ENCODE results near the gene FAM3B. TPM values are rescaled to one million over a fixed set of nuclear protein-coding genes. Genes with fewer than 3 reads are reported as not detected.

Gene FAM3B
- total and polyA plus RNA-seq, 4 experiments from 2014 or later = not detected

DNA sequence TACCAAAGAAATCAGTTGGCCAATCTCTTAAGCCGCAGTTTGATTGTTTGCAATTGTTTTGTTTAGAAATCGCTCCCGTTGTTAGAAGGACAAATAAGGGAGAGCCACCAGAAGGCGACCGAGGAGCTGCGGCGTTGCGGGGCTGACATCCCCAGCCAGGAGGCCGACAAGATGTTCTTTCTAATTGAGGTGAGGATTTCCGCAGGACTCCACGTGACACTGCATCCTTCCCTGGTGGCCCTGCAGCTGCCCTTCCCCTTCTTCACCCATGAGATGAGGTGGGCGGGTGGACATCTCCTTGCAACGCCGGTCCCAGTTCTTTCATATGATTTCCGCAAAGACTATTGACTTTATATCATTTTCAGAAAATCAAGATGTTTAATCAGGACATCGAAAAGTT, 82.2 kb downstream of the FAM3B start:
- Histone ChIP-seq H3K9me3 (ENCODE audit: control insufficient read depth in 1 of 2, low read length in 2 of 2) (no peaks in the 10 kb centered on the region), H3K4me3 (ENCODE audit: low read length in 2 of 2) (no peak overlapping the region), H3K27me3 (ENCODE audit: insufficient read depth, low read length) (no peaks in the 10 kb centered on the region), H3K4me1 (ENCODE audit: insufficient read depth, low read length) (no peaks in the 10 kb centered on the region), H3K36me3 (ENCODE audit: insufficient read depth, low read length) (peaks cover 69% of the 10 kb centered on the region), H3K27ac (ENCODE audit: low read depth, low read length) (no peak overlapping the region)
- POLR2A ChIA-PET (ENCODE audit: partially characterized antibody) = no interaction called here
- no peaks in the 10 kb centered on the region for H3K4me1 Mint-ChIP-seq
- intact Hi-C loops (cut with micrococcal nuclease) = no loop called here
- DNase-seq = no peak
- peaks cover 90 to 92% of the 10 kb centered on the region in 2 donors for H3K36me3 Mint-ChIP-seq
- H3K9me3 Mint-ChIP-seq = no peaks in the 10 kb centered on the region
- peak overlapping the region in 1 of 7 donors; percentile 9 for H3K27ac Mint-ChIP-seq
- H3K27me3 Mint-ChIP-seq = no peaks in the 10 kb centered on the region
- CTCF ChIA-PET (ENCODE audit: partially characterized antibody) = no interaction called here
- H3K4me3 Mint-ChIP-seq = no peak overlapping the region

- DNase-seq = no peak
- peaks cover 86 to 88% of the 10 kb centered on the region in 2 donors for H3K36me3 Mint-ChIP-seq
- Histone ChIP-seq H3K4me1 (ENCODE audit: insufficient read depth, low read length) (no peaks in the 10 kb centered on the region), H3K4me3 (ENCODE audit: low read length in 2 of 2) (no peak overlapping the region), H3K9me3 (ENCODE audit: control insufficient read depth in 1 of 2, low read length in 2 of 2) (no peaks in the 10 kb centered on the region), H3K27ac (ENCODE audit: low read depth, low read length) (no peak overlapping the region), H3K27me3 (ENCODE audit: insufficient read depth, low read length) (no peaks in the 10 kb centered on the region), H3K36me3 (ENCODE audit: insufficient read depth, low read length) (peaks cover 72% of the 10 kb centered on the region)
- ChIA-PET POLR2A (ENCODE audit: partially characterized antibody) (no interaction called here), CTCF (ENCODE audit: partially characterized antibody) (no interaction called here)
- intact Hi-C loops (cut with micrococcal nuclease) = no loop called here
- H3K9me3 Mint-ChIP-seq = no peaks in the 10 kb centered on the region
- H3K4me1 Mint-ChIP-seq = no peaks in the 10 kb centered on the region
- no peak overlapping the region for H3K4me3 Mint-ChIP-seq
- H3K27me3 Mint-ChIP-seq = no peaks in the 10 kb centered on the region
- H3K27ac Mint-ChIP-seq = peak overlapping the region in 2 of 7 donors; percentile 9 to 17
These were observed 82.7 kb downstream of the FAM3B start for GRCh38 chr21:41399246-41399800.

- DNase-seq = no peak
- Mint-ChIP-seq H3K4me3 (no peak overlapping the region), H3K27ac (no peak overlapping the region), H3K27me3 (no peaks in the 10 kb centered on the region), H3K36me3 (peaks cover 80 to 82% of the 10 kb centered on the region in 2 donors), H3K4me1 (no peaks in the 10 kb centered on the region), H3K9me3 (no peaks in the 10 kb centered on the region)
- Histone ChIP-seq H3K27ac (ENCODE audit: low read depth, low read length) (no peak overlapping the region), H3K4me1 (ENCODE audit: insufficient read depth, low read length) (no peaks in the 10 kb centered on the region), H3K36me3 (ENCODE audit: insufficient read depth, low read length) (peaks cover 69% of the 10 kb centered on the region), H3K9me3 (ENCODE audit: control insufficient read depth in 1 of 2, low read length in 2 of 2) (no peaks in the 10 kb centered on the region), H3K27me3 (ENCODE audit: insufficient read depth, low read length) (no peaks in the 10 kb centered on the region), H3K4me3 (ENCODE audit: low read length in 2 of 2) (no peak overlapping the region)
- CTCF ChIA-PET (ENCODE audit: partially characterized antibody) = no interaction called here
- intact Hi-C loops (cut with micrococcal nuclease) = no loop called here
- POLR2A ChIA-PET (ENCODE audit: partially characterized antibody) = no interaction called here
These were observed 85.6 kb downstream of the FAM3B start for GRCh38 chr21:41402231-41402630.

DNA sequence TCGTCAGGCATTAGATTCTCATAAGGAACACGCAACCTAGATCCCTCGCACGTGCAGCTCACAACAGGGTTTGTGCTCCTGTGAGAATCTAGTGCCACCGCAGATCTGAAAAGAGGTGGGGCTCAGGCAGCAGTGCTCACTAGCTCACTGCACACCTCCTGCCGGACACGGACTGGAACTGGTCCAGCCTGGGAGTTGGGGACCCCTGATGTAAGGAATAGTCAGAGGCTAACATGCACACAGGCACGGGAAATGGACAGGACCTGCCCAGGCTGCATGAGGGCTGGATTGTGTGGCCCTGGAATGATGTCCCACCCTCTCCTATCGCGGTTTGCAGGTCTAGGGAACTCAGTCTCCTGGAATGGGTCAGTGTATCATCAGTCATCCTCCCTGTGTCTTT, 86.2 kb downstream of the FAM3B start:
- Histone ChIP-seq H3K4me1 (ENCODE audit: insufficient read depth, low read length) (no peaks in the 10 kb centered on the region), H3K36me3 (ENCODE audit: insufficient read depth, low read length) (peaks cover 70% of the 10 kb centered on the region), H3K27ac (ENCODE audit: low read depth, low read length) (no peak overlapping the region), H3K9me3 (ENCODE audit: control insufficient read depth in 1 of 2, low read length in 2 of 2) (no peaks in the 10 kb centered on the region), H3K4me3 (ENCODE audit: low read length in 2 of 2) (no peak overlapping the region), H3K27me3 (ENCODE audit: insufficient read depth, low read length) (no peaks in the 10 kb centered on the region)
- POLR2A ChIA-PET (ENCODE audit: partially characterized antibody) = no interaction called here
- no peaks in the 10 kb centered on the region for H3K9me3 Mint-ChIP-seq
- peaks cover 80 to 82% of the 10 kb centered on the region in 2 donors for H3K36me3 Mint-ChIP-seq
- no peak for DNase-seq
- H3K4me3 Mint-ChIP-seq = no peak overlapping the region
- intact Hi-C loops (cut with micrococcal nuclease) = no loop called here
- peak overlapping the region in 2 of 7 donors; percentile 64 to 77 for H3K27ac Mint-ChIP-seq
- no peaks in the 10 kb centered on the region for H3K27me3 Mint-ChIP-seq
- H3K4me1 Mint-ChIP-seq = no peaks in the 10 kb centered on the region
- CTCF ChIA-PET (ENCODE audit: partially characterized antibody) = no interaction called here

DNA sequence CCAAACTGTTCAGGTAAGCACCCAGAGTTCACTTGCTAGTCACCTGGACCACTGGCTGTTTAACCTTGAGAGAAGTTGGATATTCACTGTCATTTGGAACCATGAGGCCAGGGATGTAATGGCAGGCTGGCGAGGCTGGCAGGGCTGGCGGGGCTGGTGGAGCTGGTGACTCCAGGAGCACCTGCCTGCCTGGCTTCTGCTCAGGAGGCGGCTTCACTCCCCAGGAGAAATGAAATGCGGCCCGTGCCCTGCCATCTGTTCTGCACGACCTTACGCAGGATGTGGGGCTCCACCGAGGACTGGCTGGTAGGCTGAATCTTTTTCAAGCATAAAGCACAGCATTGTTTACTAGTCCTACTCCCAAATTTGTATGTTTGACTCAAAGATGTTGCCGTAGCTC, 86.7 kb downstream of the FAM3B start:
- H3K4me1 Mint-ChIP-seq = no peaks in the 10 kb centered on the region
- no peak overlapping the region for H3K4me3 Mint-ChIP-seq
- no peaks in the 10 kb centered on the region for H3K27me3 Mint-ChIP-seq
- ChIA-PET CTCF (ENCODE audit: partially characterized antibody) (no interaction called here), POLR2A (ENCODE audit: partially characterized antibody) (no interaction called here)
- intact Hi-C loops (cut with micrococcal nuclease) = no loop called here
- no peaks in the 10 kb centered on the region for H3K27me3 ChIP-seq (ENCODE audit: insufficient read depth, low read length)
- peaks cover 74% of the 10 kb centered on the region for H3K36me3 ChIP-seq (ENCODE audit: insufficient read depth, low read length)
- H3K27ac ChIP-seq (ENCODE audit: low read depth, low read length) = no peak overlapping the region
- DNase-seq = no peak
- H3K9me3 Mint-ChIP-seq = no peaks in the 10 kb centered on the region
- H3K27ac Mint-ChIP-seq = no peak overlapping the region
- H3K4me1 ChIP-seq (ENCODE audit: insufficient read depth, low read length) = no peaks in the 10 kb centered on the region
- no peak overlapping the region for H3K4me3 ChIP-seq (ENCODE audit: low read length in 2 of 2)
- H3K36me3 Mint-ChIP-seq = peaks cover 82% of the 10 kb centered on the region in 2 donors
- H3K9me3 ChIP-seq (ENCODE audit: control insufficient read depth in 1 of 2, low read length in 2 of 2) = no peaks in the 10 kb centered on the region

DNA sequence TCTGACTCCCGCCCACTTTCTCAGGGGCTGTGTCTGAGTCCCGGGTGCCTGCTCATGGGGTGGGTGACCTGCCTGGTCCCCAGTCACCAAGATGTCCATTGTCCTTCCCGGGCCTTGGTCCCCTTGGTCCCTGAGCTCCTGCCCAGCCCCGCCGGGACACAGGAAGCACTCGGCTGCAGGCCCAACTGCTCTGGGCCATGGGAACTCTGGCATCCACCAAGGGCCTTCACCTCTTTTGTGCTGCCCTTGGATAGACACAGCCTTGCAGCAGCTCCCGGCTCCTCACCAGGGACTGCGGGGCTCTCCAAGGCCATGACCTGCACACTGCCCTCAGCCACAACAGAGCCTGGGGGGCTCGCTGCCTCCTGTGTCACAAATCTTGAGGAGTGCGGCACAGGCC, 87.4 kb downstream of the FAM3B start:
- Mint-ChIP-seq H3K27ac (no peak overlapping the region), H3K4me3 (no peak overlapping the region), H3K9me3 (no peaks in the 10 kb centered on the region), H3K4me1 (no peaks in the 10 kb centered on the region), H3K27me3 (no peaks in the 10 kb centered on the region), H3K36me3 (peaks cover 82 to 84% of the 10 kb centered on the region in 2 donors)
- Histone ChIP-seq H3K4me3 (ENCODE audit: low read length in 2 of 2) (no peak overlapping the region), H3K9me3 (ENCODE audit: control insufficient read depth in 1 of 2, low read length in 2 of 2) (no peaks in the 10 kb centered on the region), H3K27ac (ENCODE audit: low read depth, low read length) (no peak overlapping the region), H3K36me3 (ENCODE audit: insufficient read depth, low read length) (peaks cover 74% of the 10 kb centered on the region), H3K27me3 (ENCODE audit: insufficient read depth, low read length) (no peaks in the 10 kb centered on the region), H3K4me1 (ENCODE audit: insufficient read depth, low read length) (no peaks in the 10 kb centered on the region)
- ChIA-PET CTCF (ENCODE audit: partially characterized antibody) (no interaction called here), POLR2A (ENCODE audit: partially characterized antibody) (no interaction called here)
- intact Hi-C loops (cut with micrococcal nuclease) = no loop called here
- no peak for DNase-seq

GRCh38 chr21:41405321-41405720, 88.7 kb downstream of the FAM3B start:
- Histone ChIP-seq H3K27me3 (ENCODE audit: insufficient read depth, low read length) (no peaks in the 10 kb centered on the region), H3K36me3 (ENCODE audit: insufficient read depth, low read length) (peaks cover 65% of the 10 kb centered on the region), H3K9me3 (ENCODE audit: control insufficient read depth in 1 of 2, low read length in 2 of 2) (no peaks in the 10 kb centered on the region), H3K27ac (ENCODE audit: low read depth, low read length) (no peak overlapping the region), H3K4me3 (ENCODE audit: low read length in 2 of 2) (no peak overlapping the region), H3K4me1 (ENCODE audit: insufficient read depth, low read length) (no peaks in the 10 kb centered on the region)
- H3K4me3 Mint-ChIP-seq = no peak overlapping the region
- no peaks in the 10 kb centered on the region for H3K27me3 Mint-ChIP-seq
- intact Hi-C loops (cut with micrococcal nuclease) = no loop called here
- H3K4me1 Mint-ChIP-seq = no peaks in the 10 kb centered on the region
- peaks cover 0 to 6% (median 2%) of the 10 kb centered on the region in 8 donors for H3K9me3 Mint-ChIP-seq
- ChIA-PET POLR2A (ENCODE audit: partially characterized antibody) (no interaction called here), CTCF (ENCODE audit: partially characterized antibody) (no interaction called here)
- peaks cover 83 to 84% of the 10 kb centered on the region in 2 donors for H3K36me3 Mint-ChIP-seq
- no peak overlapping the region for H3K27ac Mint-ChIP-seq
- no peak for DNase-seq

GRCh38 chr21:41406340-41406739, 89.7 kb downstream of the FAM3B start:
- H3K36me3 ChIP-seq (ENCODE audit: insufficient read depth, low read length) = peaks cover 60% of the 10 kb centered on the region
- no peak overlapping the region for H3K4me3 Mint-ChIP-seq

More at GRCh38 chr21:41406340-41406739, 89.7 kb downstream of the FAM3B start:
- intact Hi-C loops (cut with micrococcal nuclease) = no loop called here
- Histone ChIP-seq H3K4me3 (ENCODE audit: low read length in 2 of 2) (no peak overlapping the region), H3K4me1 (ENCODE audit: insufficient read depth, low read length) (no peaks in the 10 kb centered on the region), H3K27ac (ENCODE audit: low read depth, low read length) (no peak overlapping the region), H3K27me3 (ENCODE audit: insufficient read depth, low read length) (no peaks in the 10 kb centered on the region), H3K9me3 (ENCODE audit: control insufficient read depth in 1 of 2, low read length in 2 of 2) (no peaks in the 10 kb centered on the region)
- Mint-ChIP-seq H3K27ac (no peak overlapping the region), H3K36me3 (peaks cover 77 to 83% of the 10 kb centered on the region in 2 donors), H3K4me1 (peaks cover 0 to 3% (median 0%) of the 10 kb centered on the region in 4 donors), H3K9me3 (peaks cover 0 to 13% (median 9%) of the 10 kb centered on the region in 8 donors), H3K27me3 (no peaks in the 10 kb centered on the region)
- ChIA-PET POLR2A (ENCODE audit: partially characterized antibody) (no interaction called here), CTCF (ENCODE audit: partially characterized antibody) (no interaction called here)
- DNase-seq = no peak

Data from CD4-positive, alpha-beta memory T cell (primary cell).